NCI-H1930 (cell line): ENCODE data around the gene ADAMTS8.

ENCODE experiments used
- DNase-seq, 2 experiments: peaks; one replicate each; lab custom pipeline; 2025; lab: John Stamatoyannopoulos, UW

Gene ADAMTS8

DNA sequence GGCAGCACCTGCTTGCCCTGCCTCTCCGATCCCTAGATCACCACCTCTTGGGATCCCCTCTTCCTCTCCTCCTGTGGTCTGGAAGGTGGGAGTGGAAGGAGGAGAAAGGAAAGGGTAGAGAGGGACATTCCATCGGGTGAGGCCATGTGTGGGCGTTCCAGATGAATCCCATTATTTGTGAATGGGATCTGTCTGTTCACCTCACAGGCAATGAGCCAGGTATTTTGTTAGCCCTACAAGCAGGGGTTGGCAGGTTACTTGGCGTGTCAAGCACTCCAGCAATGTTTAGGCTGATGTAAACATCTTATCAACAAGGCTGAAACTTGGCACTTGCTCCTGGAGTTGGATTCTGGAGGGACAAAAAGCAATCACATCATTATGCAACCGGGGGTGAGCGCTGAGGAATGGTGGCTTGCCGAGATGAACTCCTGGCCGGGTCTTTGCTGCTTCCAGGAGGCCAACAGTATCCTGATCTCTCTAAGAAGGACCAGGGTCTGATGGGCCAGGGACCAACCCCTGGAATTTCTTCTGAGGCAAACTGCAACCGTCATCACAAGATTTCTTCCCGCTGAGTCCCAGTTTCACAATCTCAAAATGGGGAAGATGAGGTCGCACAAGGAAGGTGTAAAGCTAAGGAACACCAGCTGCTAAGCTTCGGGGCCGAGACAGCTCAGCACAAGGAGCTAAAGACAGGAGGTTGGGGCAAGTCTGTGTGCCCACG, 7.8 kb downstream of the ADAMTS8 start:
- DNase-seq: no peak

DNA sequence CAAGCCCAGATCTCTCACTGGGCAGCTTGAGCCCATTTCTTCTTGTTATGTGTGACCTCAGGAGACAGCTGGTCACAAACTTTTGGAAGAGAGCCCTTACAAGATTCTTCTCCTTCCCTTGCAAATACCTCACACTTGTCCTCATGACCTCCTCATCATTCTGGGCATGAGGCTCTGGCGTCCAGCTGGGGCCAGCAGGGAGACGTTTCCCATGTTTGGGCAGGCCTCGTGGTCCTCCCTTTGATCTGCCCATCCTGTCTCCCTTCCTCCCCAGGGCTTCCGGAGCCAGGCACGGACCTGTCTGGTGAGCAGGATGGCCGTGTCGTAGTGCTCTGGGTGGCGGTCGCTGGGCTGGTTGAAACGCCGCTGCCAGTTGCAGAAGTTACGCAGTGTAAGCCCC, 9.7 kb downstream of the ADAMTS8 start:
- no peak for DNase-seq

DNA sequence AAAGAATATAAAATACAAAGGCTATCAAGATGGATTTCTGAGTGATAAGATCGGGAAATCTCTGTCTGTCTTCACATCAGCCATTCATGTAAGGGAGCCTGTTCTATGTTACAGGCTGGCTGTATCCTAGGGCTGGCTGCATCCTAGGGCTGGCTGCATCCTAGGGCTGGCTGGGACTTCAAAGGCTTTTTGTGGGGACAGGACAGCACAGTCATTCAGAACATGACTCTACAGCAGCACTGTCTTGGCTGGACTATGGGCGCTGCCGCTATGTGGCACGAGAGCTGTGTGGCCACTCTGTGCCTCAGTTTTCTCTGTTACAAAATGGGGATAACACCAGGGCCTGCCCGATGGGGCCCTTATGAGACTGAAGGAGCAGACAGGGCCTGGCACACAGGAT, 10.2 kb downstream of the ADAMTS8 start:
- DNase-seq: no peak

DNA sequence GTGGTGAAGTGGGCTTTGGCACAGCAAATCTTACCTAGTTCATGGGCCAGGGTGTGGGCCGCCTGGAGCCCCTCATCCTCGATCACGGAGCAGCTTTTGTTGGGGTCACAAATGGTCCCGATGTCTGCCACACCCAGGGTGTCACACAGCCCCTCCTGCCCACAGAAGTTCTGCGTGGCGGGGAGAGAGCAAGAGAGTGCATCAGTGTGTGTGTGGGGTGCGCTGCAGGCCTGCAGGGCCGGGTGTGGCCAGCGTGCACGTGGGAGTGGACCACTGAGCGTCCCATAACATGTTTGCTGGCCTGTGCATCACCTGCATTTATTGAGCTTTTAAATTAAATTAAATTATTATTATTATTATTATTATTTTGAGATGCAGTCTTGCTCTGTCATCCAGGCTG, 11.5 kb downstream of the ADAMTS8 start:
- DNase-seq: no peak

DNA sequence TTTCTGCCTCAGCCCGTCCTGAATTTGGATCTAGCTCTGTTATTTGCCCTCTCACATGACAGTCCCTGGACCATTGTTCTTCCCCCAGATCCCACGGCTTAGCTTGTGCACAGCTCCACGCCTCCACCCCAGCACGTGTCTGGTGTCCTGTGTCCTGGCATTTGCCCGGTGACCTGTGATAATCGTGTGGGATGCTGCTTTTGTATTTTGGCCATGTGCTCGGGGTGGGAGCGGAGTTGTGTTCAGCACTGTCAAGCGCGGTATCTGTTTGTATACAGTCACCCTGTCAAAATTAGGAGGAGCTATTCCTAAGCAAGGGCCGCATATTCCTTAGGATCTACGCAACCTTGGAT, 11.9 kb downstream of the ADAMTS8 start:
- no peak for DNase-seq

DNA sequence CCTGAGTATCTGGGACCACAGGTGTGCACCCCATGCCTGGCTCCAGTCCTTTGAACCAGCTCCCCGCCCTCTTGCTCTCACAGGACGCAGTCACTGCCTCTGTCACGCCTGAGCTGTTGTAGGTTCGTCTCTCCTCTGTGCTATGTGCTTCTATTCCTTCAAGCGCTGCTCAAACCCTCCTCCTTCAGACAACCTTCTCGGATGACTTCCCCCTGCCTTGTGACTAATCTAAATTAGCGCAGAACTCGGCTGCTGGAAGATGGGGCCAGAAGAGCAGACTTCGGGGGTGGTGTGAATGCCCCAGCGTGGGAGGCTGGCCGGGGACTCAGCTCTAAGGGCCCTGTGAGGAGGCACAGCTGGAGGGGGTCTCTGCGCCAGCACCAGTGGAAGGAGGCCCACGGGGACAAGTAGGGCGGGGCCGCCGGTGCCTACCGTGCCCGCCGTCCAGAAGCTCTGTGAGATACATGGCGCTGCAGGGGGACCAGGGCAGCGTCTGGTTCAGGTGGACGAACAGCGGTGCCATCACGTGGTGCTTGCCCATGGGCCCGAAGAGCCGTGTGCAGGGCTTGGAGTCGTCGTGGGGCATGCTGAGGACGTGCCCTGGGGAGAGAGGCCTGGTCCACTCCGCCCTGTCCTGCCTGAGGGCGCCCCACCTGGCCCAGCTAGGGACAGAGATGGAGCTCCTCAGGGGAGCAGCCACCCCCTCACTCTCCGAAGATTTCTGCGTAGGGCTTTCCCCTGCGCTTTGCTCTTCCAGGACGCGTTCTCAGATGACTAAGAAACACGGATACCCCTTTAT, 12.5 kb downstream of the ADAMTS8 start:
- DNase-seq: no peak

DNA sequence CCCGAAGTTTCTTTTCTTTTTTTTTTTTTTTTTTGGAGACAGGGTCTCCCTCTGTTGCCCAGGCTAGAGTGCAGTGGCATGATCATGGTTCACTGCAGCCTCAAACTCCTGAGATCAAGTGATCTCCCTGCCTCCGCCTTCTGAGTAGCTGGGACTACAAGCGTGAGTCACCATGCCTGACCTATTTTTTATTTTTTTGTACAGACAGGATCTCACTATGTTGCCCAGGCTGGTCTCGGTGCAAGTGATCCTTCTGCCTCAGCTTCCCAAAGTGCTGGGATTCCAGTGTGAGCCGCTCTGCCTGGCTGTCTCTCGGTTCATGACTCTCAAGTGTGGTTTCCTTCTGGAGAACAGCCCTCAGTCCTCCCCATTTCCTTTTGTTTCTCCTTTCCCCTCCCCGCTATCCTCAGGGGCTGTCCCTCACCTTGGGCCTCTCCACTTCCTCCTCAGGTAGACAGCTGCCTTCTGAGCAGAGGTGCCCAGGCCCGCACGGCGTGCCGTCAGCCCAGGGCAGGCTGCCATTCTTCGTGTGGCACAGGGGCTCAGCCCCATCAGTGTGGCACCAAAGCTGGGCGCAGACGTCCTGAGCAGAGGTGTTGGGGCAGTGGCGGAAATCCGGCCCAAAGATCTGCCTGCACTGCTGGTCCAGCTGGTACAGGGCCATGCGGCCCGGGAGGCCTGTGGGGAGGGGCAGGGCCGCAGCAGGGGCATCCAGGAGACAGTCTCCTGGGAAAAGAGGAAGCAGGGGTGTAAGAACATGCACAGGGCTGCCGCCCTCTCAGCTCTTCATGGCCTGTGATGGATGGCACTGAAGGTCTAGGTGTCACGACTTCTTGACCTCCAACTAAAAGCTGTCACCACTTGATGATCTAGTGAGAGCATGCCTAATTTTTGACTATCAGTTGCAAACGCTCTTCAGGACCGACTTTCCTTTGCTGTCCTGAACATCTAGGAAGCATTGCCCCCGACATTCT, 14.0 kb downstream of the ADAMTS8 start:
- DNase-seq: no peak

DNA sequence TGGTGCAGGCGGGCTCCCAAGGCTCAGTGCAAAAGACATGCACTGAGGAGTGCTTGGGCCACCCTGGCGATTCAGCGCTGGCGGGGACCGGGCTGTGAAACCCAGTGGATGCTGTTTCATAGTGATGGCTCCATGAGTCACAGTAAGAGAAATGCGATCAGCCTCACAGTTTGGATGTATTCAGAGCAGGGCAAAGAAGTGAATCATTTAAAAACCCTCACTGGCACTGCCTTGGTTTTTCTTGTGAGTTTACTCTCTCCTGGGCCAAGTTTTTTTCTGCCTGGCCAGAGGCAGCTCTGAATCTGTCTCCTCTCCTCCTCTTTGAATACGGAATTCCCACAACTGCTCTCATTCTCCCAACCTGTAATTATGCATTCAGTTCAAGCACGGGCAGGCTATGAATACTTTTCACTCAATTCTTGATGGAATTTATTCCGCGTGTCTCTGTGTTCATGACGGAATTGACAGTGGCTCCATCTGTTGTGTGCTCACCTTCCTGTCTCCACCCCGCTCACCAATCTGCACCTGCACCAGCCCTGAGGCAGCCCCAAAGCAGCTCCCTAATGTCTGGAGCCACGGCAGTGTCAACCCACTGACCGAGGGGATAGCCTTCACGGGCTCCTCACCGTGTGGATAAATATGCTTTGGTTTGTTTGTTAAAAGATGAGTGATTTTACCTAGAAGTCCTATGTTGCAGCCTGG, 14.9 kb downstream of the ADAMTS8 start:
- DNase-seq: no peak

DNA sequence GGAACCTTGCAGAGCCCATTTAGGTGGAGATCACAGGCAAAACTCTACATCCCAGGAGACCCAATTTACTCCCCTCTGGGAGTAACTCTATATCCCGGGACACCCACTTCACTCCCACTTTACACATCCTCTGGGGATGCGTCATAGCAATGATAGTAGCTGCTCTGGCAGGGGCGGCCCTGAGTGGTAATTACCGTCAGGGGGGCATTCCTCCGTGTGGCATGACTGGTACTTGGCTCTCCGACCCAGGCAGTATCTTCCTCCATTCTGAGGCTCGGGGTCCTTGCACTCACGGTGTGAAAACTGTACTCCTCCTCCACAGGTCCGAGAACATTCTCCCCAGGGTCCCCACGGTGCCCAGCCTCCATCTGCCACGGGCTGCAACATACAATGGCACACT, 17.2 kb downstream of the ADAMTS8 start:
- DNase-seq: no peak

DNA sequence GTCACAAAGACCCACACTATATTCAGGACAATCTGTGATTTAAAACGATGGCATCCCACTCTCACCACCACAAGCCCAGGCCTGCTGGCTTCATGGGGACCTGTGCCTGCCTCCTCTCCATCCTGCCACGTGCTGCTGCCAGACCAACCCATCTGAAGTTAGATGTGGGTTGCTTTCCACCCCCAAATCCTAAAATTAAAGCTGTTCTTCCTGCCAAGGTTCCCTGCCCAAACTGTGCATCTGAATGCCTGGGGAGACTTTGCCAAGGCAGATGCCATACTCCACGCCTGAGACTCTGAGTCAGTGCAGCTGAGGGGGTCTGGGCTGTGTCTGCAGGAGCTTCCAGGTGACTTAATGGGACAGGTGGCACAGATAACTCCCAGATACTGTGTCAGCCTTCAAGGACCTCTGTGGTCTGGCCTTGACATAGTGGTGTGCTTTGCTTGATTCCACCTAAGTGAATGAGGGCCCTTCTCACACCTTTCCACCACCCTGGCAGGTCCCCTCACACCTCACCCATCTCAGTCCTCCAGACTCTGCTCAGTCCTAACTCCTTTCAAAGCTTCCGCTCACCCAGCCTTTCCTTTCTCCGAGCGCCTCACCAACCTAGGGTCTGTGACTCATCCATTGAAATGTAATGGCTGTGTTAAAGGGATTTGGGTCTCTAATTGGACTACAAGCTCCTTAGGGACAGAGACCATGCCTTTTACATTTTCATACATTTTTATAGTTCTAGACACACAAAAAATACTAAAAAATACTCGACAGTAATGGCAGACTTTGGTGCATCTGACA, 18.6 kb downstream of the ADAMTS8 start:
- no peak for DNase-seq

DNA sequence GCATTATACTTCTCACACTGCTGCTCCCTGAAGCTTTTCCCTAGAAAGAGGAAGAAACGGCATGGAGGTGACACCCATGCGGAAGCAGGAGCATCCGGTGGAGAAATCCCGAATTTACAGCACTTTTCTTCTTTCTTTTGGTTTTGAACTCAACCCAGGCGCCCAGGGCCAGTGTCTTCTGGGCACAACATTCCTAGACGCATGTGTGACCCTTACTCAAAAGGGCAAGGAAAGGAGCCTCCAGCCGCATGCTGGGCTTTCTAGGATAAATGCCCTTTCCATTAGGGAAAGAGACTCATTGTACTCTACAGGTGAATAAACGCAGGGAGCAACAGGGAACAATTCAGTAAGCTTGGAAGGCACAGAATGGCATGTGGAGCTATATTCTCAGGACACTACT, 19.5 kb downstream of the ADAMTS8 start:
- no peak for DNase-seq

DNA sequence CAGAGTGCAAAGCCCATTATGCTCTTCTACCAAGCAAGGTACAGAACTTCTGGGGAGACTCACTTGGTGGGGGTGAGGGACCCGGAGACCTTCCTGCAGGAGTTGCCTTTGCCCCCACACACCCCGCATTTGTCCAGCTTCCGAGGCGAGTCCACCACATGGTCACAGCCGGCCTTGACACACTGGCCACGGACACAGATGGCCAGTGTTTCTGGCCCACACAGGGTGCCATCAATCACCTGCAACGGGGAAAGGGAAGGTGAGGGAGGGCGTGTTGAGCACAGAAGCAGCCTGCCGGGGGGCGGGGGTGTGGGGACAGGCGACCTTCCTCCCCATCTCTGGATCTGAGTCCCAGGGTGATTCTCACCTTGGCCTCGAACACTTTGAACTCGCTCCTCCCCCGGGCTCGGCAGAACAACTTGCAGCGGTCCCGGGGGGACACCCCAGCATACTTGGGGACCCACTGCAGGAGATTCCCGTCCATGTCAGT, 20.0 kb downstream of the ADAMTS8 start:
- DNase-seq: no peak

DNA sequence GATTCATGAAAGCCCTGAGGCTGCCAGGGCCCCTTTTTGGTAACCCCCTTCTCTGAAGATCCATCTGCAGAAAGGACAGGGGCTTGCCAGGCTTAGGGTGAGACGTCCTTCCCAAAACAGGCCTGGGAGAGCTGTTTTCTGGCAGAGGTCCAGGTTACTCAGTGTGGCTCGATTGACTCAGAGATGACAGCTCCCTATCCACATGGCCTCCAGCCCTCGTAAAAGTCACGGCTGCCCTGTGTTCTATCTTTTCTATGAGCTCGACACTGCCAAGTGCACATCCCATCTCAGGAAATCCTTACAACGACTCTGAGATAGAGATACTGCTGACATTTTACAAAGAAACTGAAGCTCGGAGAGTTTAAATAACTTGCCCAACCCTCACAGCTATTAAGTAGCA, 20.4 kb downstream of the ADAMTS8 start:
- DNase-seq: no peak

DNA sequence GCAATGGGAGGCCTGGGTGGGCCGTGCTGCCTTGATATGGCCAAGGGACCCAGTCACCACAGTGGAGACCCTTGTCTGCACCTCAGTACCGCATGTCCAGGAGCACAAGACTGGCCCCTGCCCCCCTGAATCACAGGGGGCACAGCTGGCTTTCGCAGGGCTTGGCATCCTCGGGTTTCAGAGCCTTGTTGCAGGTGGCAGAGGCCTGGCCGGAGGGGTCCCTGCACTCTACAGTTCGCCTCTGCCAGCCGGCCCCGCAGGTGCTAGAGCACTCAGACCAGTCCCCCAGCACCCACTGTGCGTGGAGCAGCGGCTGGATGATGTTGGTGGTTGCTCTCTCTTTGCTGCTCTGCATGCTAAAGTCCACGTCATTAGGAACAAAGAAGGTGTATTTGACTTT, 23.0 kb downstream of the ADAMTS8 start:
- DNase-seq: no peak

DNA sequence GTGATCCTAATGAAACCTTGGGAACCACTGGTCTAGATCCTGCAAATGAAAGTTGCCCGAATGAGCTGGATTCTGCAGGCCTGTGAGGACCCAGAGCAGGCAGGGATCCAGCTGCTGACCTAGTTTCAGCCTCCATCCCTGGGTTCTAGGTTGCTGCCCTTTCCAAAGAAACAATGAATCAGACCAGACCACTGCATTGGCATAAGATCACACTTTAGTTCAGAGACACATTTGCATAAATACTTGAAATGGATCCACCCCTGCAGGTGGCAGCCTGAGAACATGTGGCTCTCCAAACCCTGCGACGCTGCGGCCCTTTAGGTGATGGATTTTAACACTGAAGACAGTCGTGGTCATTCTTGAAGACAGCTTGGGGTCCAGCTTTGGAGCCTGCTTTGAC, 23.7 kb downstream of the ADAMTS8 start:
- DNase-seq: no peak

DNA sequence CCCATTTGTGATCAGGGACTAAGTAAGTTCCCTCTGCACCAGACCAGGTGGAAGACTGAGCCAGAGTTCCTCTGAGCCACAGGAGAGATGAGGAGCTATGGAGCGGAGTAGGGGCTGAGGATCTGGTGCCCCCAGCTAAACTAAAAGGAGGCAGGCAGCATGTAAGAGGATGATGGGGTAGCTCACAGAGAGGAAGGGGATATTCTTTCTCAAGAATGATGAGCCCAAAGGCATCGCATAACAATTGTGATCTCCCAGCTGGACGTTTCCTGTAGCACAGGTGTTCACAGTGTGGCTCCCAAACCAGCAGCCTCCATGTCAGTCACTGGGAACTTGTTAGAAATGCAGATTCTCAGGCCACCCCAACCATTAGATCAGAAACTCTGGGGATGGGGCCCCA, 24.4 kb downstream of the ADAMTS8 start:
- DNase-seq: no peak

DNA sequence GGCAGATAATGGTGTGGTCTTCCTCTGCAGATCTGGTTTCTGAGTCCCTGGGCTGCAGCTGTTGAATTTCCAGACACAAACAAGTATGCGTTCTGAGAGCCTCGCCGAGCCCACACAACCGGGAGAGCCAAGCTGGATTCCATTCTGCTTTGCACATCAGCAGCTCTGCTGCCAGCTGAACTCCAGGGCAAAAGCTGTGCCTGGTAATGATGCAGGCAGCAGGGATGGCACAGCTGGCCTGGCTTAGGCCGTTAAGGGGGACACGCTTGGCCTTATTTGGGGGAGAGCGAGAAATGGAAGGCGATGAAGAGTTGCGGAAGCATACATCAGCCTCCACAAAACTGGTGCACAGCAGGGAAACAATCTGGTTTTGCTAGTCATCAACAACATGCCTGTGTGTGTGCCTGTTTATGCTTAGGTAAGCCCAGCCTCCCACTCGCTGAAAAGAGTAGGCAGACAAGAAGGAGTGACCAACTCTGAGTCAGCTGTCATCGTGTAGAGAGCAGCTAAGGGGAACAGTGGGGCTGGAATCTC, 25.1 kb downstream of the ADAMTS8 start:
- no peak for DNase-seq

DNA sequence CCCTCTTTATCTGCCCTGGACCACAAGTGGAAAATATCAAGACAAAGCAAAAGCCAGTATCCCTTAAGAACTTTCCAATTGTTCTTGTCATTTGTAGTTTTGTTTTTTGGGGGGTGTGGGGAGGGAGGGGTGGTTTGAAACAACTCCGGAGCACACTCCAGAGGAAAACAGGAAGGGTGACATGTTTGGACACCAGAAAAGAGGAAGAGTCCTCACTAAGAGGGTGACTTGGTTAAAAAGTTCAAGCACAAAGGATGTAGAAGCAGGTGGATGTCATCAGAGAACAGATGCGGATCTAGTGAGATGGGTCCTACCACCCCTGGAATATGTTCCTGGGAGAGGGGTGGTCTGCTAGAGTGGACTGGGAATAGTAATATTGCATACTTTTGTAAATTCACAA, 25.8 kb downstream of the ADAMTS8 start:
- no peak for DNase-seq

DNA sequence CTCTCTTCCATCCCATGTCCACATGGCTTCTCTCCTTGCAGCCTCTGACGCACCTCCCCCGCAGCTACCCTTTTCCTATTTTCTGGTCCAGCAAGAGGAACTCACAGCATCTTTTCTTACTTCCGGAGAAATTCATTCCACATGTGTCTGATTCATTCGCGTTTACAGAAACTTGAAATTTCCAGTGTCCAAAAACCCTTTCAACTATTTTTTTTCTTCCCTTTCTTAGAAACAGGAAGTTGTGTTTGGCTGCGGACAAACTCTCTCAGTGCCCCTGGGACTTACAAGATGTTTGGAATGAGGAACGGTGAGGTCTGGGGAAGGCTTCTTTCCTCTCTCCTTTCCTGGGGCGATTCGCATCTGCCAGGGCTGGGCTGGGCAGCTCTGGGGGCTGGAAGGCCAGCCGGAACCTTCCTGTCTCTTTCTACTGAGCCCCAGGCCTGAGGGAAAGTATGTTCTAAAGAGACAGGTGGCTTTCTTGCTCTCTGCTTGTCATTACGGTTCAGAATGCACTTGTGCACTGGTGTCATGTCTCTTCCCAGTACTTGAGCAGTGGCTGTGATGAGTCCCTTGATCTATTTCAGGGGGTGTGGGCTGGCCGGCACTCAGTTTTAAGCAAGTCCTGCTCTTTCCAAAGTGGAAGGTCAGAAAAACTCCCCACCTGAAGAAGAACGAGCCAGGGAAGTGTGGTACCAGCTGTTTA, 27.5 kb downstream of the ADAMTS8 start:
- DNase-seq: no peak

DNA sequence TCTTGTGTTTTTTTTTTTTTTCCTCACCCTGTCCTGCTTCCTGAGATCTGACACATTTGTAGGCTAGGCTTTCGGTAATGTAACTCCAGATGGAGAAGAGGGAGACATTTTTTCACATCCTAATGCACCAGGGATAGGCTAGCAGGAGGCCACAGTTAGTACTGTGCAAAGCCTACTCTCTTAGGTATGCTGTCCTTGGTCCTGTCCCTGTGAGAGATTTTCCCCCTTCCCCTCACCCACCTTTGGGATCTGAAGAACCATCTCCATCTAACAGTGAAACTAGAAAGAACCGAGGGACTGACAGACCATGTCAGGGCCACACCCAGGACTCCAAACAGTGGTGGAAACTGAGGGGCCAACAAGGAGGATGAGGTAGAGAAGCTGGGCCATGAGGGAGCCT, 29.2 kb downstream of the ADAMTS8 start:
- no peak for DNase-seq
